Parietal lobe (tissue), 1 donor: ENCODE data around the gene KLHL8. TPM values are rescaled to one million over a fixed set of nuclear protein-coding genes. Genes with fewer than 3 reads are reported as not detected.

Experiments used
- total RNA-seq: library from RNA; depleted of rRNA; stranded (reverse); fragments of >200 nt; gene quantifications from one replicate; pipeline ENCODE4 v1.2.3, GENCODE V29; 2014

KLHL8 gene
- 93.6 TPM for total RNA-seq

GRCh38 chr4:87220094-87220822 is at the start of gene KLHL8:
Gene KLHL8 (minus strand): TSS chr4:87220618. CDS start chr4:87195539, 25,079 bp downstream.

Other genes with a start within 250 kb of the KLHL8 start
- 0.94 TPM for gene HSD17B13, start 102.3 kb upstream of the KLHL8 start, total RNA-seq
- gene HSD17B11, start 170.6 kb upstream of the KLHL8 start, total RNA-seq, result 34.4 TPM
- gene NUDT9, start 202.0 kb upstream of the KLHL8 start, total RNA-seq, result 21.0 TPM